Right ventricle myocardium inferior (tissue), 1 donor: ENCODE data around the gene OR56A1. TPM values are rescaled to one million over a fixed set of nuclear protein-coding genes. Genes with fewer than 3 reads are reported as not detected.
"Not testable (repeated sequence)": the region's sequence is repeated elsewhere in the genome, so short reads cannot be mapped to it uniquely, and the experiment has no call there.

Source experiments
- ATAC-seq: fragments of 200-7000 bp; cut with Tn5 transposase; one replicate; pipeline ENCODE4 v1.9.1; 2020; ENCODE audit warnings: mild to moderate bottlenecking, moderate library complexity
- DNase-seq: peaks from one replicate; pipeline ENCODE4 v3.0.0; 2021; ENCODE audit errors: missing footprints
- intact Hi-C: fragments of 100-400 bp; cut with DNase I; formaldehyde crosslinking; loops from one replicate; pipeline ENCODE4 v1.11.0; 2022
- long read RNA-seq: library from polyadenylated mRNA; unstranded; transcript quantifications from one replicate; pipeline ENCODE4 v2.0.0, GENCODE V29; 2021
- total RNA-seq: library from RNA; stranded (reverse); fragmentation: NEBNext Ultra II Directional; extraction: Animal tissue kit (Norgen Biotek cat#: 25700); gene quantifications from one replicate; pipeline ENCODE4 v1.2.1, GENCODE V29; 2021
- donor health status: DM: no; HTN: yes; CAD: no; lungs with severe emphysema.

OR56A1 gene, protein sequence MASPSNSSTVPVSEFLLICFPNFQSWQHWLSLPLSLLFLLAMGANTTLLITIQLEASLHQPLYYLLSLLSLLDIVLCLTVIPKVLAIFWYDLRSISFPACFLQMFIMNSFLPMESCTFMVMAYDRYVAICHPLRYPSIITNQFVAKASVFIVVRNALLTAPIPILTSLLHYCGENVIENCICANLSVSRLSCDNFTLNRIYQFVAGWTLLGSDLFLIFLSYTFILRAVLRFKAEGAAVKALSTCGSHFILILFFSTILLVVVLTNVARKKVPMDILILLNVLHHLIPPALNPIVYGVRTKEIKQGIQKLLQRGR
- not detected for total RNA-seq
- long read RNA-seq = 0 reads

DNA sequence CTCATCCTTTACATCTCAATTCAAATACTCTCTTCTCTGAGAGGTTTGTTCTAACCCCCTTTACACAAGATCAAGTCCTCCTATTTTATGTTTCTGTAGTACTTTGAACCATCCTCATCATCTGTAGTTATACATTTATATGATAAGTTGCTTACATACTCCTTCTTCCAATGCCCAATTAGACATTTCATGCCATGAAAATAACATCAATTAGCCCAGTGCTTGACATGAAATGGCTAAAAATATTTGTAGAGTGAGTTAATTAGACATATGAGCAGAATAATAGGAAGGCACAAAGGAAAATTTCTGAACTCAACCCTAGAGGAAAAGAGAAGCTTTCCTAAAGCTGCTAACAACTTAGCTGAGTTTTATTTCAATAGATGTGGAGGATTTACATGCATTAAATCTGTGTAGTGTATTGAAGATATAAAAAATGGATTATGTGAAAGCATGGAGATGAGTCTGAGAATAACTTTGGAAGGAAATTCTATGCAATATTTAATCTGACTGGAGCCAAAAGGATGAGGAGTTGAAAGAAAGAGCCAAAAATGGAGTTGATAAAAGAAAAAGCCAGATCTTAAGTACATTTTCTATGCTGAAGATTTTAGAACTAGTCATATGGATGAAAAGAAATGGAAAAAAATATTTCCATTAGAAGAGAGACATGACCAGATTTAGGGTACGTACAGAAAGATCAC lies at the start of gene OR56A1:
Gene OR56A1, minus strand, starts transcription at position 51 of the 698 bp plus-strand sequence. CDS start 3,066 bp downstream, outside the sequence.
- DNase-seq (no peak), ATAC-seq (no peak)
- intact Hi-C loops = no loop called here

DNA sequence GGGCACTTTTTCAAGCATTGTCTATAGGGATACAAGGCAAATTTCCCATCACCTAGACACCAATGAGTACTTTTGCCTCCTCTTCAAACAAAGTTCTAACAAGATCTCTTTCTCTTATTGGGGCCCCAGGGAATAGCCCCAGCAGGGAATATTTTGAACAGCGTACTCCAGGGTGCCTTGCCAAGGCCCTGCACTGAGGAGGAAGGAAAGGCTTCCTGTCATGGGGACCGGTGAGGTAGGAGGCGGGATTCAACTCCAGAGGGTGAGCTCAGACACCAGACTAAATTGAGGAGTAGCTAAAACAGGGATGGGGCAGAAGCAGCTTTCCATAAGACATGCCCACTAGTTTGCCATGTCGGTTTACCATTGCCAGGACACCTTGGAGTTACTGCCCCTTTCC lies 48.9 kb upstream of the OR56A1 start:
- no peak for ATAC-seq

DNA sequence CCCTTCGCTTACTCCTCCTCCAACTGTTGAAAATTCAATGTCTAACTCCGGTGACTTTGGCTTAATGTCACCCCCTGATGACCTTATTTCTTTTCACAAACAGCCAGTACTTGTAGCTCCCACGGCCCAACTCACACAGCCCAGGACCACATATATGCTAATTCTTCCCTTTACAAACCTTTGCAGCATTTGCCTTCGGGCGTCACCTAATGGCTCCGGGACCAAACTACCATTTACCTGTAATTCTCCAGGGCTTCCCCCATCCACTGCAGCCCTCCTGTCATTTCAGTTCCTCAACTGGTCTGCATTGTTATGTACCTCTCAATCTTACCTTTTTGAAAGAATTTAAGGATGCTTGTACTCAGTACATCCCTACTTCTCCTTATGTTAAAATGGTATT lies 47.2 kb upstream of the OR56A1 start:
- no peak for ATAC-seq
- intact Hi-C loops = no loop called here
- no peak for DNase-seq

More for the DNA sequence above, 48.9 kb upstream of the OR56A1 start:
- intact Hi-C loops = no loop called here
- no peak for DNase-seq

DNA sequence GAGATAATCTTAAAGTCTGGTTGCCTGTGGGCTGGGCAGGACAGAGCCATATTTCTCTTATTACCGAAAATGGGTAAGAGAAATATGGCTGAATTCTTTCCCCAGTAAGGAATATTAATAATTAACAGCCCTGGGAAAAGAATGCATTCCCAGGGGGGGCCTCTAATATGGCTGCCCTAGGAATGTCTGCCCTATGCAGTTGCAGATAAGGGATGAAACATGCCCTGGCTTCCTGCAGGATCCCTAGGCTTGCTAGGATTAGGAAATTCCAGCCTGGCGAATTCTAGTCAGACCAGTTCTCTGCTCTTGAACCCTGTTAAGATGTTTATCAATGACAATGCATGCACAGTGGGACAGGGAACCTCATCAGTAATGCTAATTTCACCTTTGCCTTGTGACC lies 45.9 kb upstream of the OR56A1 start:
- intact Hi-C loops, DNase-seq, ATAC-seq: not testable (repeated sequence)

DNA sequence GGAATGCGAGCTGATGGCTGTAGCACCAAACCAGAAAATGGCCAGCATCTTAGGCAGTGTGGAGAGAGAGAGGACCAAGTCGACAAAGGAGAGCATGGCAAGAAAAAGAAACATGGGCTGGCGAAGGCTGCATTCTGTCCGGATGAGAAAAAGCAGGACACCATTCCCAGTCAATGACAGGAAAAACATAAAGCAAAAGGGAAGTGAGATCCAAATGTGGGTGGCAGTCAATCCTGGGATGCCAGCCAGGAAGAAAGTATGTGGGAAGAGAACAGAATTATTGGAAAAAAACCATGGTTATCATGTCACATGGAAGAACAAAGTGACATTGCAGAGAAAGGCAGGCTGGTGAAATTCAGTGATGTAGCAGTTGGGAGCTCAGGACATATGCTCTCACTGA lies 36.9 kb upstream of the OR56A1 start:
- intact Hi-C loops = no loop called here
- DNase-seq = no peak
- ATAC-seq = no peak

DNA sequence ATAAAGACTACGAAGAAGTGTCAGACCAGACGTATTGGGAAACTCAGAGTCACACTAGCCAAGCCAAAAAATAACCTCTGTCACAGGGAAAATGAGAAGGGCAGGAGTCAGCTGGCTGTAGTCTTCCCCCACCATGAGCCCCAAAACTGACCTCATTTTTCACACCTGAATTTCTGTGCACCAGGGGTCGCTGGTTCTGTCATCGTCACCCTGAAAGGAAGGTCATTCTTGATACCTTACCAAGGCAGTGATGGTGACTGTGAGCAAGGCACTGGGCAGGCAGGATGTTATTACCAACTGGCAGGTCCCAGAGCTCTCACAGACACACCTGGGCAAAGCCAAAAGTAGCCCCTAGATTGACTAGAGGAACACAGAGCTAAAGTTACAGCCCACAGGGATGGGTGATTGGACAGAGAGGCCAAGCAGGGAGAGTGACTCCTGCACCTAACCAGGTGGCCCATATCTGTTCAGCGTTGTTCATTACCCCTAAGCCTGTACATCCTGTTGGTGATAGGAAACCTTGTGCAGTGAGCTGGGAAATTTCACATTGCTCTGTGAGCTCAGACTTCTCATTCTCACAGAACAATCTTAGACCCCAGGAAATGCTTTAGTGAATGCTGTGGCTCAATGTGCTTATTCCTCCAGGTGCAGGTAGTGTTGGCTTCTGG lies 32.3 kb upstream of the OR56A1 start:
- no peak for ATAC-seq

DNA sequence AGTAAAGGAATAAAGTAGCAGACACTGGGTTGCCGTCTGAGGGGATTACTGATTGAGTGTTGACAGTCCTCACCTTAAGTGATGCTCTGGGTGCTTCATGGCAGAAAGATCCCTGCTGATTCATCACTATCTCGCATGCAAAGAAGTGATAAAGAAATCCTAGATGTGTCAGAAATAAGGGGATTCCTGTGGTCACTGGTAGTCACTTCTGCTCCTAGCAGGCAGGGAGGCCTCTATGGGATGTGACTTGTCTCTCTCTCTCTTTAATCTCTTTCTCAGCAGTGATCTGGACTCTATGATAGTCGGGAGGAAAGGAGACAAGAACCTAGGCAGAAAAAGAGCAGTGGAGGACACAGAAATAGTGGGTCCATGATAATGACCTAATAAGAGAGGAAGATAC lies 30.9 kb upstream of the OR56A1 start:
- intact Hi-C loops = no loop called here

More for the DNA sequence above, 32.3 kb upstream of the OR56A1 start:
- intact Hi-C loops = no loop called here
- no peak for DNase-seq

DNA sequence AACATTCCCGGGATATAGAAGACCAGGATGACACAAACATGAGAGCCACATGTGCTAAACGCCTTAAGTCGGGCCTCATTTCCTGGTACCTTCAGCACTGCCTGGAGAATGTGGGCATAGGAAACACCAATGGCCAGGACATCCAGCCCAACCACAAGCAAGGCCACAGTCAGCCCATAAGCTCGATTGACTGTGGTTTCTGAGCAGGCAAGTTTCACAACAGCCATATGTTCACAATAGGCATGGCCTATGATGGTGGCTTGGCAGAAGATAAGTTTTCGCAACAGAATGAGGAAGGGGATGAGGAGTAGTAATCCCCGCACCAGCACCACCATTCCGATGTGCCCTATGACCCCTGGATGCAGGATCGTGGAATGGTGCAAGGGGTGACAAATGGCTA lies 26.9 kb upstream of the OR56A1 start:
- intact Hi-C loops = no loop called here
- no peak for DNase-seq
- no peak for ATAC-seq

More for the DNA sequence above, 30.9 kb upstream of the OR56A1 start:
- DNase-seq = no peak
- ATAC-seq = no peak

DNA sequence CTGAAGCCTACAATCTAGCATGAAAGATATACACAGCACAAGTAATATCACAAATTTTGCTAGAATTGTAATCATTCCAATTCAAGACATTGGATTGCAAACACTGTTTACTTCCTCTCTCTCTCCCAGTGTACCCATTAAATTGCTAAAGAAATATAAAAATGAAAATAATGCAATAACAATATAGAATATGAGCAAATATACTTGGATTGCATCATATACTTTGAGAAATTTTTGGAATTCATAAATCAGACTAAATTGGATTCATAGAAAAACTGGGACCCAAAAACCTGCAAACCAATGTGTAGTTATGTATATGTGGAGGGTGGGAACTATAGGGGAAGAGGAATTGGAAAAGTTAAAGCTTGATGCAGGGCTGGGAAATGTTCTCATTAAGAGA lies 25.0 kb upstream of the OR56A1 start:
- DNase-seq = no peak
- intact Hi-C loops = no loop called here
- ATAC-seq = no peak

DNA sequence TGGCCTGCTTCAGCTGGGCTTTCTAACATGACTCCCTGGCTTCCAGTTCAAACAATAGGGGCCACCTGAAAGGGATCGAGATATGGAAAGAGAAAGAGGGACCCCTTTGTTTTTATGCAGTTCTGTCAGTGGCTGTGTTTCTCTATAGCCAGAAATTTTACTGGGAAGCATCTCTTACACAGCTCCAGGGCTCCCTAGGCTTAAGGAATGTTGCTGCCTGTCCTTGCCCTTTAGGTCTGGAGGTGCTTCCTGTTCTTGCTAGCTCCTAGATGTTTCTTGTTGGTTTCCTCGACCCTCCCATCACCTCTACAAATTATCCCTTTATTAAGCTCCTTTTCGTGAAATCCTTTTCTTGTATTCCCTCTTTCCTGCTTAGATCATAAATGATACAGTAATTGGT lies 21.8 kb upstream of the OR56A1 start:
- ATAC-seq = no peak
- DNase-seq = no peak
- intact Hi-C loops = no loop called here

DNA sequence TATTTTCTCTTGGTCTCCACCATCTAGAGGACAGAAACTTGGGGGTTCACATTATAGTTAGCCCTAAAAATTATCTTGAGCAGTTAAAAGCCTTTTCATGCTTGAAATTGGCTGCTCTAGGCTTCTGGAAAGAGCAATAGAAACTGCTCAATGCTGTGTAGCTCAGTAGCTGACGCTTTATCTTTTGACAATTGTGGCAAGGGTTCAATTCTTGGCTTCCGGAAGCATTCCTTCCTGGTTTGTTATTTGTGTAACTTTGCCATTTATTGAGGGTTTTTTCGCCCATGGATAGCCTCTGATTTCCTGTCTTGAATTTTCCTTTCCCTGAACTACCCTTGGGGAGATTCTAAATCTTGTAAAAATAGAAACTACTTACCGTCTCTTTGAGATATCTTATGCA lies 10.3 kb upstream of the OR56A1 start:
- DNase-seq (no peak), ATAC-seq (no peak)
- intact Hi-C loops = no loop called here

DNA sequence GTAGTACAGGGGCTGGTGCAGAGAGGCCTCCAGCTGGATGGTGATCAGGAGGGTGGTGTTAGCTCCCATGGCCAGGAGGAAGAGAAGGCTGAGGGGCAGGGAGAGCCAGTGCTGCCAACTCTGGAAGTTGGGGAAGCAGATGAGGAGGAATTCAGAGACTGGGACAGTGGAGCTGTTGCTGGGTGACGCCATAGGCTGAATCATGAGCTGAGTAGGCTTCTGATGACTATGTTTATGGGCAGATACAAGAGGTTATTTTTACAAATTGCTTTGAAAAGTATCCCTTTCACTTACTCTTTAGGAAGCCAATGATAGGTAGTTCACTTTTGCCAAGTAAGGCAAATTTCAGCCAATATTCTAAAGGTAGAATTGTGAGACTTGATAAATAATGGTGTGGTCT lies 3.1 kb downstream of the OR56A1 start:
- ATAC-seq (no peak), DNase-seq (no peak)
- intact Hi-C loops = no loop called here

DNA sequence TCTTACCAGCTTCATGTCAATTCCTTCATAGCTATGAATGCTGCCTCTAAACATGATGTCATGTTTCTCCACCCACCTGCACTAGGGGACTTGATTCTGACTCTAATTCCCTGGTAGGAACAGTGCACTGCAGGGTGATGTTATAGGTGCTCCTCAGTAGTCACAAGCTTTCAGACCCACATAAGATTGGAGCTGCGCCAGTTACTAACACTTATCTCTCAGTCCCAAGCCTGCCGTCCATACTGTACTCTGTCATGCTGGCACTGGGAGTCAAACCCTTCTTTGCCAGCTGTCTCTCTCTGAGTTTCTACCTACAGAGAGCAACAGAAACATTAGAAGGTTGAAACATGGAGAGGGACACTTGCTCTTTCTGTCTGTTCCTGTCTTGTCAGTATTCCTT lies 5.5 kb downstream of the OR56A1 start:
- intact Hi-C loops = loop anchor here (1.0 kb wide), 1 partner anchor 338 kb away; no protein-coding TSS in a partner anchor
- ATAC-seq = no peak

DNA sequence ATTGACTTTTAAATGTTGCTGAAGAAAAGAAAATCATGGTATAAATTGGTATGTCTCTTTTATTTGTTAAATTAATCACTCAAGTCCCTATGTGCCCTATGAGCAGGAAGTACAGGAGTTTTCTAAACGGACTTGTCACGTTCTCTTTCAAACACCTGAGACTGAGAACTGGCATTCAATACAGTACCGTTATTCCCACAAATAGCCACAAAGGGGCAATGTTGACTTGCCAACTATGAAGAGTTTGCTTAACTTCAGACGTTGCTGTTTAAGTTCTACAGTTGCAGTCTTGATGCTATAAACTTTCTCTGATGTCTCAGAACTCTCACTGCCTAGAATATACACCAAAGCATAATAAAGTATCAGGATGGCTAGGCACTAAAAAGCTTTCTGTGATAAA lies 7.6 kb downstream of the OR56A1 start:
- ATAC-seq = peak; percentile 69
- DNase-seq = no peak
- intact Hi-C loops = loop anchor here (2.0 to 5.0 kb wide), 2 partner anchors 229 to 292 kb away; no protein-coding TSS in a partner anchor

More for the DNA sequence above, 5.5 kb downstream of the OR56A1 start:
- DNase-seq = no peak

DNA sequence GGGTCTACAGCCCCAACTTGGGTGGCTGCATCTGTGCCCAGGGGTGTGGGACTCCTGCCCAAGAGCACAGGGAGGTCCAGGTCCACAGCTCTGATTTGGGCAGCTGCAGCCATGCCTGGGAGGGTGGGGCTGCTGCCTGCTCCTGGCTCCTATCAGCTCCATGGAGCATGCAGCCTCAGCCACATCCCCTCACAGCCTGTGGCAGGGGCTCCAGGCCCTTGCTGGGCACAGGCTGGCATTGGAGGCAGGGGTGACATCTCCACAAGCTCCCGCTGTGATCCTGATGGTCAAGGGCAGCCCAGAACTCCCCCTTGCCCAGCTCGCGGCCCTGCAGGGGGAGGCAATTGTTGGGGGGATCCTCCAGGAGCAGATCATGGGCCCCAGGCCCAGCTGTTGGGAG lies 17.5 kb downstream of the OR56A1 start:
- ATAC-seq = no peak
- intact Hi-C loops = no loop called here
- DNase-seq = no peak

DNA sequence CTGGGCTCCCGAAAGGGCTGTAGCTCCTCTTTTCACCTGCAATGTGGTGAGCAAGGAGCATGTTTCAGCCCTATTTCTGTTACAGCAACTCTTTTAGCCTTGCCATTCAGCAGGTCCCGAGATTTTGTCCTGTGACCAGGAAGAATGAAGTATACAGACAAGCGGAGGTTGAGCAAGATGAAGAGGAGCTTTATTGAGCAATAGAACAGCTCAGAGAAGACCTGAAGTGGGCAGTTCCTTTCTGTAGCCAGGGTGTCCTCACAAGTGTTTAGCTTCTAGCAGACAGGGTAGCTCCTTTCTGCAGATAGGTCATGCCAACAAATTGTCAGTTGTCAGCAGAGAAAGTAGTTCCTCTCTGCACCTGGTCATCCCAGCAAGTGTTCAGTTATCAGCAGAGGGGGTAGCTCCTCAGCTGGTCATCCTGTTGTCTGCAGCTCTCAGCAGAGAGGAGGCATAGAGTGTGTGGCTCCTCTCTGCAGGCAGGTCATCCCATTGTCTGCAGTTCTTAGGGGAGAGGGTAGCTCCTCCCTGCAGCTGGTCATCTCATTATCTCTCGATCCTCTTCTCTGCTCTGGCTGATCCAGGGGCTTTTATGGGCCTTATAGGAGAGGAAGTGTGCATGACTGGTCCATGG lies 18.4 kb downstream of the OR56A1 start:
- no peak for DNase-seq
- intact Hi-C loops = no loop called here
- ATAC-seq = no peak

DNA sequence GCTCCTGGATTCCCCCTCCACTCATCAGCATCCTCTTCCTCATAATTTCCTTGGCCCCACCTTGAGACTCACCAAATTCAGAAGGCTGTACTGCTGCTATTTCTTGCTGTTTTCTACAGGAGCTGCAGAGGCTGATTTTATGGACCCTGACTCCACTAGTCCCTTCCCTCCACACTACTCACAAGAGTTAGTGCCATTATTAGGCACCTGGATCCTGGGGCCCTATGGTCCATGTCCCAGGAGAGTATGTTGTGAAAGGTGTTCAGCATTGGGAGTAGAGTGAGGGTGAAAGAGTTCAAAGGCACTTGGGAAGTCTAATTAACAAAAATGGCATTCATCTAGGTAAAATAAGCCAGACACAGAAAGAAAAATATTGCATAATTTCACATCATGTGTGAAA lies 23.7 kb downstream of the OR56A1 start, which contains the start of gene OR56A4:
Gene OR56A4, minus strand, starts transcription at position 101 of the 400 bp plus-strand sequence. CDS start 3,954 bp downstream, outside the sequence.
- ATAC-seq (no peak), DNase-seq (no peak)
- intact Hi-C loops = no loop called here

DNA sequence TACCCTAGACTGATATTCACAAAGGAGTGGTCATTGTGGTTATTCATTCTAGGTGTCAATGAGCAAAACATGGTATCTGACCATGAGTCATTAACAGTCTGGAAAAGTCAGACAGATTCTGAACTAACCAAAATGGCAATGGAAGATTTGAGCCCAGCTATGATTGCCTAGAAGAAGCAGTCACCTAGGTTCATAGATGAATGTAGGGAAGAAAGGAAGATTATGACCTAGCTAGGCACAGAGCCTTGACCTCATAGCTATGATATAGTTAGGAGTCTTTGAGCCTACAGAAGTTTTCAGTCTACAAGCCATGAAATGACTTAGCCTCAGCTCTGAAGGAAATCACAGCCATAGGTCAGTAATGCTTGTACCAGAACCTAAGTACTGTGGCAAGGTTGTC lies 24.2 kb downstream of the OR56A1 start:
- DNase-seq (no peak), ATAC-seq (no peak)
- intact Hi-C loops = no loop called here

DNA sequence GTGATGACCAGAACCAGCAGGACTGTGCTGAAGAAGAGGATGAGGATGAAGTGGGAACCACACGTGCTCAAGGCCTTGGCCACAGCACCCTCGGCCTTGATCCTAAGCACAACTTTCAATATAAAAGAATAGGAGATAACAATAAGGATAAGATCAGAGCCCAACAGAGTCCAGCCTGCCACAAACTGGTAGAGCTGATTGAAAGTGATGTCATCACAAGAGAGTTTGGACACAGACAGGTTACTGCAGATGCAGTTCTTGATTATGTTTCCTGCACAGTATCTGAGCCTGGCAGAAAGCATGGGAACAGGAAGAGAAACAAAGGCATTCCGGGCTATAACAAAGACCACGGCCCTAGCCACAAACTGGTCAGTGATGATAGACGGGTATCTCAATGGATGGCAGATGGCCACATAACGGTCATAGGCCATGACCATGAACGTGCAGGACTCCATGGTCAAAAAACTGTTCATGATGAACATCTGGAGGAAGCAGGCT lies 28.3 kb downstream of the OR56A1 start:
- no peak for ATAC-seq
- DNase-seq = no peak
- intact Hi-C loops = no loop called here
